ENCODE data around the gene SPTBN1.

The SPTBN1 gene

GRCh38 chr2:54455563-54456361 is at the start of gene SPTBN1:
SPTBN1 (plus strand) TSS chr2:54456327; CDS start chr2:54526419, 70,092 bp downstream.
- peak; percentile 63 for DNase-seq (ENCODE audit: low spot score)

- no peak for DNase-seq (ENCODE audit: low spot score)
These were observed 48.4 kb upstream of the SPTBN1 start for GRCh38 chr2:54407693-54408092.

GRCh38 chr2:54408288-54408687 is 47.8 kb upstream of the SPTBN1 start:
- DNase-seq (ENCODE audit: low spot score): no peak

- no peak for DNase-seq (ENCODE audit: low spot score)
These were observed 46.4 kb upstream of the SPTBN1 start for GRCh38 chr2:54409752-54410151.

GRCh38 chr2:54411801-54412354 is 44.2 kb upstream of the SPTBN1 start:
- DNase-seq (ENCODE audit: low spot score): no peak

- no peak for DNase-seq (ENCODE audit: low spot score)
These were observed 39.8 kb upstream of the SPTBN1 start for GRCh38 chr2:54416166-54416813.

GRCh38 chr2:54416938-54417337 is 39.2 kb upstream of the SPTBN1 start:
- no peak for DNase-seq (ENCODE audit: low spot score)

GRCh38 chr2:54417577-54417976 is 38.5 kb upstream of the SPTBN1 start:
- DNase-seq (ENCODE audit: low spot score): no peak

- DNase-seq (ENCODE audit: low spot score): no peak
These were observed 36.7 kb upstream of the SPTBN1 start for GRCh38 chr2:54419388-54419787.

GRCh38 chr2:54419855-54420523 is 36.1 kb upstream of the SPTBN1 start:
- no peak for DNase-seq (ENCODE audit: low spot score)

GRCh38 chr2:54420524-54421172 is 35.5 kb upstream of the SPTBN1 start:
- no peak for DNase-seq (ENCODE audit: low spot score)

- DNase-seq (ENCODE audit: low spot score): peak; percentile 44
These were observed 34.0 kb upstream of the SPTBN1 start for GRCh38 chr2:54422072-54422581.

GRCh38 chr2:54423213-54423612 is 32.9 kb upstream of the SPTBN1 start:
- DNase-seq (ENCODE audit: low spot score): no peak

- DNase-seq (ENCODE audit: low spot score): no peak
These were observed 31.5 kb upstream of the SPTBN1 start for GRCh38 chr2:54424555-54425163.

GRCh38 chr2:54428108-54428831 is 27.9 kb upstream of the SPTBN1 start:
- DNase-seq (ENCODE audit: low spot score): no peak

- no peak for DNase-seq (ENCODE audit: low spot score)
These were observed 27.1 kb upstream of the SPTBN1 start for GRCh38 chr2:54429054-54429453.

- DNase-seq (ENCODE audit: low spot score): peak; percentile 9
These were observed 26.1 kb upstream of the SPTBN1 start for GRCh38 chr2:54429811-54430551.

- no peak for DNase-seq (ENCODE audit: low spot score)
These were observed 25.5 kb upstream of the SPTBN1 start for GRCh38 chr2:54430649-54431048.

- no peak for DNase-seq (ENCODE audit: low spot score)
These were observed 23.7 kb upstream of the SPTBN1 start for GRCh38 chr2:54432251-54433015.

Data from NAMALWA (cell line).